Activated CD8-positive, alpha-beta T cell treated with anti-CD3 and anti-CD28 coated beads for 36 hours (primary cell): Measurements from ENCODE around the gene PLEKHN1. TPM values are rescaled to one million over a fixed set of nuclear protein-coding genes. Genes with fewer than 3 reads are reported as not detected.
A peak's percentile ranks its signal among the peaks of the same experiment; 100 is the strongest.

Experiments
- ATAC-seq: fragments of 200-7000 bp; cut with Tn5 transposase; one replicate; pipeline ENCODE4 v1.10.0; 2021; ENCODE audit warnings: mild to moderate bottlenecking, moderate library complexity
- CTCF ChIA-PET: fragments of 350-600 bp; sonication (Branson Sonifier 250); formaldehyde crosslinking; loops from one replicate; lab custom pipeline; 2021; ENCODE audit warnings: antibody characterized with exemption; lab: Charles Lee
- POLR2A ChIA-PET: fragments of 350-600 bp; sonication (Branson Sonifier 250); formaldehyde crosslinking; loops from one replicate; lab custom pipeline; 2021; ENCODE audit warnings: antibody characterized with exemption; lab: Charles Lee
- DNase-seq: peaks from one replicate; pipeline ENCODE4 v3.0.0-alpha.2; 2020
- H3K27ac Mint-ChIP-seq: one replicate; pipeline ENCODE4 v1.8.0; 2021; ENCODE audit warnings: mild to moderate bottlenecking, mixed read lengths
- H3K27me3 Mint-ChIP-seq: one replicate; pipeline ENCODE4 v1.8.0; 2021; ENCODE audit warnings: mixed read lengths
- H3K36me3 Mint-ChIP-seq: one replicate; pipeline ENCODE4 v1.8.0; 2021; ENCODE audit warnings: low read depth, mixed read lengths
- H3K4me1 Mint-ChIP-seq: one replicate; pipeline ENCODE4 v1.8.0; 2021; ENCODE audit warnings: low read depth, mixed read lengths
- H3K4me3 Mint-ChIP-seq: one replicate; pipeline ENCODE4 v1.8.0; 2021; ENCODE audit warnings: mild to moderate bottlenecking, moderate library complexity, mixed read lengths
- H3K9me3 Mint-ChIP-seq: one replicate; pipeline ENCODE4 v1.8.0; 2021; ENCODE audit warnings: mixed read lengths
- intact Hi-C: fragments of 100-400 bp; cut with micrococcal nuclease; formaldehyde crosslinking; loops from one replicate; pipeline ENCODE4 v1.10.0; 2022
- total RNA-seq, 2 experiments: library from RNA; stranded (reverse); gene quantifications; one replicate each; pipeline ENCODE4 v1.2.3, GENCODE V29; 2021
- TF ChIP-seq, protein P1 (sequence below): fragments of 200-600 bp; IDR thresholded peaks from one replicate; pipeline ENCODE4 v1.8.0; 2022; ENCODE audit warnings: antibody characterized with exemption, mild to moderate bottlenecking

Gene PLEKHN1
- total RNA-seq, 2 experiments from 2014 or later = 1.0 to 1.3 TPM

DNA sequence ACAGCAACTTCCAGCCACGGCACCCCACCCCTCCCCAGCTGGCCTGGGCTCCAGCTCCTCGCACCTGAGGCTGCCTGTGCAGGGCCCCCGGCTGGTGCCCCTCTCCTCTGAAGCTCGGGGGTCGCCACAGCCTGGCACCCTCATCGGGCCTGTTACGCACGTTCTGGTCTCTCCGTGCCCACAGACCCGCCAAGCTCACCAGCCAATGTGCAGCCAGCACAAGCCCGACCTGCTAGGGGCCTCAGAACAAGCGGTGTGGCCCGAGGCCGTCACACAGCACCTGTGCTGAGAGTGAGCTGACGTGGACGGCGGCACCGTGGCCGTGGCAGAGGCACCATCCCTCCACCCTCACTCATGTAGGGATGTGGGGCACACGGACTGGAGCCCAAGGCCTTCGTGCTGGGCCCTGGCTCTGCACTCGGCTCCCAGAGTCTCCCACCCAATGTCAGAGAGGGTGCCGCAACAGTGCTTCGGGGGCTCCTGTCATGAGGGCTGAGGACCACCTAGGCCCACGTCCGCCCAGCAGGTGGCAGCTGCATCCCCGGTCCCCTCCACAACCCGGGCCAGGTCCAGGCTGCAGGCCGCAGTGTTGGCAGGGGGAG, 46.9 kb upstream of the PLEKHN1 start:
- DNase-seq = no peak
- H3K27ac Mint-ChIP-seq = no peak overlapping the region
- intact Hi-C loops = no loop called here
- TF ChIP-seq, protein P1, sequence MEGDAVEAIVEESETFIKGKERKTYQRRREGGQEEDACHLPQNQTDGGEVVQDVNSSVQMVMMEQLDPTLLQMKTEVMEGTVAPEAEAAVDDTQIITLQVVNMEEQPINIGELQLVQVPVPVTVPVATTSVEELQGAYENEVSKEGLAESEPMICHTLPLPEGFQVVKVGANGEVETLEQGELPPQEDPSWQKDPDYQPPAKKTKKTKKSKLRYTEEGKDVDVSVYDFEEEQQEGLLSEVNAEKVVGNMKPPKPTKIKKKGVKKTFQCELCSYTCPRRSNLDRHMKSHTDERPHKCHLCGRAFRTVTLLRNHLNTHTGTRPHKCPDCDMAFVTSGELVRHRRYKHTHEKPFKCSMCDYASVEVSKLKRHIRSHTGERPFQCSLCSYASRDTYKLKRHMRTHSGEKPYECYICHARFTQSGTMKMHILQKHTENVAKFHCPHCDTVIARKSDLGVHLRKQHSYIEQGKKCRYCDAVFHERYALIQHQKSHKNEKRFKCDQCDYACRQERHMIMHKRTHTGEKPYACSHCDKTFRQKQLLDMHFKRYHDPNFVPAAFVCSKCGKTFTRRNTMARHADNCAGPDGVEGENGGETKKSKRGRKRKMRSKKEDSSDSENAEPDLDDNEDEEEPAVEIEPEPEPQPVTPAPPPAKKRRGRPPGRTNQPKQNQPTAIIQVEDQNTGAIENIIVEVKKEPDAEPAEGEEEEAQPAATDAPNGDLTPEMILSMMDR = no peak
- no peak for ATAC-seq
- no peak overlapping the region for H3K4me3 Mint-ChIP-seq
- H3K4me1 Mint-ChIP-seq = peaks cover 15% of the 10 kb centered on the region
- H3K9me3 Mint-ChIP-seq = no peaks in the 10 kb centered on the region
- peaks cover 31% of the 10 kb centered on the region for H3K27me3 Mint-ChIP-seq
- ChIA-PET CTCF (no interaction called here), POLR2A (no interaction called here)
- H3K36me3 Mint-ChIP-seq = no peaks in the 10 kb centered on the region

DNA sequence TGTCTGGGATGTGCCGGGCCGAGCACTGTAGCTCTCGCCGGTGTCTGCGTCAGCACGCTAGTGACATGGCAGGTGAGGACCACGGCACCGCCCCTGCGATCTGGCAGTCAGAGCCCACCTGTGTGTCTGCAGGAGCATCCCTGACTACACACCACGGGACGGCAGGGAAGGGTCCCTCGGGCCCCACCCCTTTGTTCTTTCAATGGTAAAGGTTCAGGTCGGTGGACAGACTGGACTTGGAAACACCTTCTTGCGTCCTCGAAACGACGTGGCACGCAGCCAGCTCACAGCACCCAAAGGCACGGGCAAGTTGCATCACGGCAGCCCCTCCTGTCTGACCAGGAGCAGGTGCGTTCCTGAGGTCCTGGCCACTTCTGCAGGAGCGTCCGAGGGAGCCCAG, 46.3 kb upstream of the PLEKHN1 start:
- no peak overlapping the region for H3K27ac Mint-ChIP-seq
- CTCF ChIA-PET = interaction anchor here (0.9 kb wide), 1 partner anchor 15 kb away, joined by 4 read pairs; no protein-coding TSS in a partner anchor
- TF ChIP-seq, protein P1 = no peak
- intact Hi-C loops = no loop called here
- no peaks in the 10 kb centered on the region for H3K36me3 Mint-ChIP-seq
- DNase-seq (no peak), ATAC-seq (no peak)
- peaks cover 15% of the 10 kb centered on the region for H3K4me1 Mint-ChIP-seq
- H3K27me3 Mint-ChIP-seq = peaks cover 34% of the 10 kb centered on the region
- POLR2A ChIA-PET = no interaction called here
- H3K9me3 Mint-ChIP-seq = no peaks in the 10 kb centered on the region
- no peak overlapping the region for H3K4me3 Mint-ChIP-seq

DNA sequence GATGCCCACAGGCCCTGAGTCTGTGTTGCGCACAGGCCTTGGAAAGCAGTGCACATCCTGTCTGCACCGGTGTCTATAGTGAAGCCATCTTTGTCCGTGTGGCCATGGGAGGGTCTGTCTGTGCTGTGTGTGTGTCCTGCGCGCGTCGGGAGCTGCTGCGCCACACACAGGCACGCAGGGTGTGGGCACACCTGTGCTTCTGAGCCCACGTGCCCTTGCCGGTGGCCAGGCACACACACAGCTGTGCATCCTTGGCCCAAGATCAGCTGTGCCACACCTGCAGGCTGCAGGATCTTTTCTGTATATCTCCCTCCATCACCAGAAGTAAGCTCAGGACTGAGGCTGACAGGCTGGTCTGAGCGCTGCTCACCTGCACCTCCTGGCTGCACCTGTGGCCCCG, 45.8 kb upstream of the PLEKHN1 start:
- ChIA-PET CTCF (interaction anchor here (0.9 kb wide), 1 partner anchor 16 kb away, joined by 4 read pairs; no protein-coding TSS in a partner anchor), POLR2A (no interaction called here)
- DNase-seq (no peak), ATAC-seq (no peak)
- no peak overlapping the region for H3K27ac Mint-ChIP-seq
- H3K4me1 Mint-ChIP-seq = peaks cover 15% of the 10 kb centered on the region
- peaks cover 34% of the 10 kb centered on the region for H3K27me3 Mint-ChIP-seq
- H3K36me3 Mint-ChIP-seq = no peaks in the 10 kb centered on the region
- H3K9me3 Mint-ChIP-seq = no peaks in the 10 kb centered on the region
- intact Hi-C loops = no loop called here
- TF ChIP-seq, protein P1 = no peak
- H3K4me3 Mint-ChIP-seq = no peak overlapping the region

DNA sequence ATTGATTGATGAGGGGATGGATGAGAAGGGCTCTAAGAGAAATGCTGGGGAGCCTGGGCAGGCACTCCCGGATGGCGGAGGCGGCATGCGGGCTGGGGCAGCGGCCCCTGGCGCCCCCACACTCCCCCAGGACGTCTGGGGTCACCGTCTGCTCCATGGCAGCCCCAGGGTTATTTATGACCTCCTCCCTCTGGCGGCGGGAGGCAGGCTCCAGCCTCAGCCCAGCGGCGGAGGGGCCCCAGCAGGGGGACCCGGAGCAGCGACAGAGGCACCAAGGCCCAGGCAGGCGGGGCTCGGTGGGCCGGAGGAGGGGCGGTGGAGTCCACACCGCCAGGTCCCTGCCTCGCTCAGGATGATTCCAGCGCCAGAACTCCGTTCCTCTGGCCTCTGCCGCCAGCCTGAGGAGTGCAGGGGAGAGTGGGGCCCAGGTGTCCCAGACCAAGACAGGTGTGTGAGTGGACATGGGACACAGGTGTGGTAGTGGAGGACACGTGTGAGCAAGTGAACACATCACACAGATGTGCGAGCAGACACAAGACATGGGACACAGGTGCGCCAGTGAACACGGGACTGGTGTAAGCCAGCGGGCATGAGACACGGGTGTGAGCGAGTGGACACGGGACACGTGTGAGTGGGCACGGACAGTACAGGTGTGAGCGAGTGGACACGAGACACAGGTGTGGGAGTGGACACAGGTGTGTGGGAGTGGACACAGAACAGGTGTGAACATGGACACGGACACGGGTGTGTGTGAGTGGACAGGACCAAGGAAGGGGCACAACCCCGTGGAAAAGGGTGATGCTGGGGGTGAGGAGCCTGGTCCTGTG, 45.1 kb upstream of the PLEKHN1 start:
- POLR2A ChIA-PET = no interaction called here
- Mint-ChIP-seq H3K4me3 (no peak overlapping the region), H3K4me1 (peaks cover 15% of the 10 kb centered on the region), H3K27ac (no peak overlapping the region), H3K36me3 (no peaks in the 10 kb centered on the region), H3K27me3 (peaks cover 40% of the 10 kb centered on the region), H3K9me3 (no peaks in the 10 kb centered on the region)
- DNase-seq (no peak), ATAC-seq (peak; percentile 43)
- CTCF ChIA-PET = interaction anchor here (0.9 kb wide), 1 partner anchor 16 kb away, joined by 4 read pairs; no protein-coding TSS in a partner anchor
- intact Hi-C loops = no loop called here
- TF ChIP-seq, protein P1 = peak; percentile 23
